Stomach (tissue), 9 donors: Measurements from ENCODE around the gene WASF3. TPM values are rescaled to one million over a fixed set of nuclear protein-coding genes. Genes with fewer than 3 reads are reported as not detected.

ENCODE experiments used
- DNase-seq, 2 donors: peaks; one replicate each; pipeline versions ENCODE4 v3.0.0 to v3.0.0-alpha.2; 2013 to 2019
- H3K27ac ChIP-seq, 5 donors: fragments of 200-600 bp in 4 of 5; sonication (generic) in 4 of 5; one replicate each; pipeline ENCODE4 v1.5.1; 2013 to 2019; ENCODE audit warnings: mild to moderate bottlenecking in 1 of 5, moderate library complexity in 1 of 5
- H3K27me3 ChIP-seq, 3 donors: fragments of 200-600 bp; sonication (generic); one replicate each; pipeline ENCODE4 v1.5.1; 2017 to 2019; ENCODE audit warnings: mixed run types in 1 of 3
- H3K36me3 ChIP-seq, 4 donors: fragments of 200-600 bp; sonication (generic); 1 replicate in 3 of 4; 2 replicates in 1 of 4; pipeline ENCODE4 v1.5.1; 2016 to 2019
- H3K4me1 ChIP-seq, 4 donors: fragments of 200-600 bp; sonication (generic); one replicate each; pipeline ENCODE4 v1.5.1; 2016 to 2019
- H3K4me3 ChIP-seq, 4 donors: fragments of 200-600 bp; sonication (generic) in 3 of 4; one replicate each; pipeline ENCODE4 v1.5.1; 2016 to 2019; ENCODE audit warnings: mild to moderate bottlenecking in 1 of 4
- H3K9me3 ChIP-seq, 4 donors: fragments of 200-600 bp; sonication (generic); one replicate each; pipeline ENCODE4 v1.5.1; 2016 to 2019
- CTCF ChIP-seq, 7 experiments: fragments of 450-650 bp in 4 of 7; fragments of 200-600 bp in 3 of 7; sonication (generic) in 3 of 7; IDR thresholded peaks; one replicate each; pipeline ENCODE4 v1.5.1; 2016 to 2019; ENCODE audit warnings: antibody characterized with exemption in 7 of 7, control low read depth in 2 of 7, mild to moderate bottlenecking in 1 of 7
- EP300 ChIP-seq: sonication (generic); formaldehyde crosslinking; IDR thresholded peaks from one replicate; pipeline ENCODE4 v1.6.1; 2017; ENCODE audit warnings: antibody characterized with exemption
- POLR2A ChIP-seq, 4 donors: fragments of 450-650 bp; IDR thresholded peaks; one replicate each; pipeline ENCODE4 v1.6.1; 2016; ENCODE audit warnings: antibody characterized with exemption in 4 of 4, control low read depth in 2 of 4, mild to moderate bottlenecking in 1 of 4, moderate library complexity in 1 of 4
- POLR2AphosphoS5 ChIP-seq, 3 donors: sonication (generic); formaldehyde crosslinking; IDR thresholded peaks; one replicate each; pipeline ENCODE4 v1.6.1; 2016; ENCODE audit warnings: antibody characterized with exemption in 3 of 3
- WGBS, 5 donors: extraction: QIAGEN DNeasy Blood & Tissue Kit in 3 of 5; methylation state at CpG; one replicate each; pipeline versions ENCODE4 v1.1.5 to v1.1.7; 2013 to 2018; 5-methylcytosine and 5-hydroxymethylcytosine counted together
- intact Hi-C: fragments of 100-400 bp; cut with DNase I; formaldehyde crosslinking; loops from one replicate; pipeline ENCODE4 v1.15.1; 2023; ENCODE audit warnings: low total_unique reads
- polyA plus RNA-seq, 3 donors: library from polyadenylated mRNA; stranded (reverse); fragments of 200-250 nt; gene quantifications; one replicate each; pipeline ENCODE4 v1.2.3, GENCODE V29; 2013
- total RNA-seq, 5 donors: library from RNA; depleted of rRNA; stranded (reverse); fragments of >200 nt; gene quantifications; one replicate each; pipeline versions ENCODE4 v1.1.0 to v1.2.3, GENCODE V29; 2014 to 2016
- donor health status: healthy with polysubstance abuse.
- donor health status: Bipolar disorder and iron deficiency.
- donor health status: healthy.

The WASF3 gene
- total and polyA plus RNA-seq, 8 donors = 0.87 to 12.8 (median 10.2) TPM

- Histone ChIP-seq H3K36me3 (no peaks in the 10 kb centered on the region), H3K9me3 (no peaks in the 10 kb centered on the region), H3K27me3 (peaks cover 0 to 9% (median 4%) of the 10 kb centered on the region in 3 donors), H3K27ac (peak overlapping the region in 1 of 5 donors; percentile 6), H3K4me1 (peaks cover 8 to 58% (median 28%) of the 10 kb centered on the region in 4 donors), H3K4me3 (no peak overlapping the region)
- intact Hi-C loops = no loop called here
- no peak for TF ChIP-seq EP300
- no peak for TF ChIP-seq CTCF (IDR thresholded peaks at IDR 0.05)
- no peak for TF ChIP-seq POLR2A (IDR thresholded peaks at IDR 0.05)
- no peak for TF ChIP-seq POLR2AphosphoS5 (IDR thresholded peaks at IDR 0.05)
- DNase-seq = peak in 1 of 2 donors; percentile 32
- WGBS, 5 donors = 47 to 57% (median 50%) methylated on average over 8 of the region's 8 CpGs
Measured at GRCh38 chr13:26561651-26562511, 4.4 kb downstream of the WASF3 start.

- DNase-seq = peak in 1 of 2 donors; percentile 35
- TF ChIP-seq CTCF (IDR thresholded peaks at IDR 0.05) (no peak), POLR2AphosphoS5 (IDR thresholded peaks at IDR 0.05) (no peak), EP300 (no peak)
- H3K36me3 ChIP-seq = no peaks in the 10 kb centered on the region
- WGBS, 5 donors = 41 to 86% (median 58%) methylated on average over 2 of the region's 2 CpGs
- no peaks in the 10 kb centered on the region for H3K9me3 ChIP-seq
- H3K4me1 ChIP-seq = peaks cover 8 to 53% (median 23%) of the 10 kb centered on the region in 4 donors
- peaks cover 0 to 9% (median 4%) of the 10 kb centered on the region in 3 donors for H3K27me3 ChIP-seq
- H3K4me3 ChIP-seq = no peak overlapping the region
- intact Hi-C loops = no loop called here
- peak overlapping the region in 1 of 5 donors; percentile 2 for H3K27ac ChIP-seq
Measured at GRCh38 chr13:26562512-26562890, 5.0 kb downstream of the WASF3 start.

GRCh38 chr13:26563713-26564112, 6.2 kb downstream of the WASF3 start:
- no peak for DNase-seq
- intact Hi-C loops = no loop called here
- Histone ChIP-seq H3K27ac (no peak overlapping the region), H3K4me3 (no peak overlapping the region), H3K9me3 (no peaks in the 10 kb centered on the region), H3K27me3 (no peaks in the 10 kb centered on the region), H3K36me3 (no peaks in the 10 kb centered on the region), H3K4me1 (peaks cover under 1 to 44% (median 19%) of the 10 kb centered on the region in 4 donors)
- TF ChIP-seq POLR2A (IDR thresholded peaks at IDR 0.05) (no peak), EP300 (no peak), CTCF (IDR thresholded peaks at IDR 0.05) (no peak), POLR2AphosphoS5 (IDR thresholded peaks at IDR 0.05) (no peak)

- intact Hi-C loops = no loop called here
- no peaks in the 10 kb centered on the region for H3K9me3 ChIP-seq
Measured at GRCh38 chr13:26568132-26568815, 10.8 kb downstream of the WASF3 start.

More at GRCh38 chr13:26568132-26568815, 10.8 kb downstream of the WASF3 start:
- Histone ChIP-seq H3K36me3 (no peaks in the 10 kb centered on the region), H3K27me3 (no peaks in the 10 kb centered on the region), H3K27ac (no peak overlapping the region), H3K4me1 (peaks cover 0 to 14% (median 0%) of the 10 kb centered on the region in 4 donors), H3K4me3 (no peak overlapping the region)
- DNase-seq = no peak
- TF ChIP-seq POLR2AphosphoS5 (IDR thresholded peaks at IDR 0.05) = no peak
- TF ChIP-seq POLR2A (IDR thresholded peaks at IDR 0.05) = no peak
- WGBS, 5 donors = 69 to 85% (median 80%) methylated on average over 2 of the region's 2 CpGs
